Measurements from ENCODE around the gene CD177.
"Not testable (repeated sequence)": the region's sequence is repeated elsewhere in the genome, so short reads cannot be mapped to it uniquely, and the experiment has no call there.

Gene CD177

GRCh38 chr19:43351998-43352746 lies 1.3 kb upstream of the CD177 start:
- Histone ChIP-seq H3K27ac (ENCODE audit: low read length) (no peak overlapping the region), H3K9ac (ENCODE audit: low read length) (no peak overlapping the region), H3K27me3 (ENCODE audit: low read depth, low read length) (no peaks in the 10 kb centered on the region), H3K36me3 (replicated peaks; ENCODE audit: low read depth, low read length) (no peaks in the 10 kb centered on the region), H4K20me1 (ENCODE audit: insufficient read depth, low read length) (no peaks in the 10 kb centered on the region), H3K4me1 (ENCODE audit: low read length) (no peaks in the 10 kb centered on the region), H3K79me2 (ENCODE audit: low read length) (no peaks in the 10 kb centered on the region), H2AFZ (ENCODE audit: low read depth, low read length) (no peak overlapping the region), H3K9me3 (ENCODE audit: insufficient read depth, low read length) (no peaks in the 10 kb centered on the region), H3K4me2 (ENCODE audit: low read length) (no peak overlapping the region), H3K4me3 (ENCODE audit: low read length) (no peak overlapping the region)
- TF ChIP-seq CTCF (IDR thresholded peaks at IDR 0.05; ENCODE audit: low read depth, low read length) = no peak
- no peak for TF ChIP-seq EZH2phosphoT487 (IDR thresholded peaks at IDR 0.05; ENCODE audit: low read depth)

- Histone ChIP-seq H3K36me3 (replicated peaks; ENCODE audit: low read depth, low read length) (no peaks in the 10 kb centered on the region), H2AFZ (ENCODE audit: low read depth, low read length) (no peak overlapping the region), H3K27me3 (ENCODE audit: low read depth, low read length) (no peaks in the 10 kb centered on the region), H3K4me3 (ENCODE audit: low read length) (no peak overlapping the region), H3K79me2 (ENCODE audit: low read length) (no peaks in the 10 kb centered on the region), H3K4me1 (ENCODE audit: low read length) (no peaks in the 10 kb centered on the region), H3K27ac (ENCODE audit: low read length) (no peak overlapping the region), H3K9me3 (ENCODE audit: insufficient read depth, low read length) (no peaks in the 10 kb centered on the region), H3K9ac (ENCODE audit: low read length) (no peak overlapping the region), H3K4me2 (ENCODE audit: low read length) (no peak overlapping the region), H4K20me1 (ENCODE audit: insufficient read depth, low read length) (no peaks in the 10 kb centered on the region)
- TF ChIP-seq EZH2phosphoT487 (IDR thresholded peaks at IDR 0.05; ENCODE audit: low read depth) (no peak), CTCF (IDR thresholded peaks at IDR 0.05; ENCODE audit: low read depth, low read length) (no peak)
Measured at GRCh38 chr19:43354305-43354627, 780 bp downstream of the CD177 start.

- H3K9me3 ChIP-seq (ENCODE audit: insufficient read depth, low read length); H3K36me3 ChIP-seq (replicated peaks; ENCODE audit: low read depth, low read length); H3K27ac ChIP-seq (ENCODE audit: low read length); H3K4me3 ChIP-seq (ENCODE audit: low read length); H3K79me2 ChIP-seq (ENCODE audit: low read length); H3K27me3 ChIP-seq (ENCODE audit: low read depth, low read length); H3K4me1 ChIP-seq (ENCODE audit: low read length); H3K9ac ChIP-seq (ENCODE audit: low read length); H4K20me1 ChIP-seq (ENCODE audit: insufficient read depth, low read length); H3K4me2 ChIP-seq (ENCODE audit: low read length); H2AFZ ChIP-seq (ENCODE audit: low read depth, low read length): not testable (repeated sequence)
Measured at GRCh38 chr19:43356749-43357148, 3.3 kb downstream of the CD177 start.

GRCh38 chr19:43362179-43362578 lies 8.7 kb downstream of the CD177 start:
- H3K36me3 ChIP-seq (replicated peaks; ENCODE audit: low read depth, low read length) = no peaks in the 10 kb centered on the region
- H3K9ac ChIP-seq (ENCODE audit: low read length) = no peak overlapping the region
- H3K4me1 ChIP-seq (ENCODE audit: low read length) = no peaks in the 10 kb centered on the region
- H3K4me3 ChIP-seq (ENCODE audit: low read length) = no peak overlapping the region
- H3K79me2 ChIP-seq (ENCODE audit: low read length) = no peaks in the 10 kb centered on the region
- TF ChIP-seq CTCF (IDR thresholded peaks at IDR 0.05; ENCODE audit: low read depth, low read length) = no peak
- no peak for TF ChIP-seq EZH2phosphoT487 (IDR thresholded peaks at IDR 0.05; ENCODE audit: low read depth)
- H4K20me1 ChIP-seq (ENCODE audit: insufficient read depth, low read length) = no peaks in the 10 kb centered on the region
- no peaks in the 10 kb centered on the region for H3K9me3 ChIP-seq (ENCODE audit: insufficient read depth, low read length)
- H3K27me3 ChIP-seq (ENCODE audit: low read depth, low read length) = no peaks in the 10 kb centered on the region
- no peak overlapping the region for H3K4me2 ChIP-seq (ENCODE audit: low read length)
- no peak overlapping the region for H3K27ac ChIP-seq (ENCODE audit: low read length)
- no peak overlapping the region for H2AFZ ChIP-seq (ENCODE audit: low read depth, low read length)

Data from OCI-LY3 (cell line).